ENCODE measurements around the gene NBPF1. TPM values are rescaled to one million over a fixed set of nuclear protein-coding genes. Genes with fewer than 3 reads are reported as not detected.

The NBPF1 gene
- total RNA-seq, 1 experiment from 2014 or later, result 46.0 TPM

GRCh38 chr1:16617778-16618580 lies 4.6 kb upstream of the NBPF1 start:
- POLR2A ChIA-PET, result interaction anchor here (1.0 kb wide), 1 partner anchor 287 kb away, joined by 3 read pairs; no protein-coding TSS in a partner anchor
- Histone ChIP-seq H3K4me3 (replicated peaks in 1 of 2; ENCODE audit: low read depth in 1 of 2, low read length in 2 of 2) (no peak overlapping the region), H3K27me3 (ENCODE audit: insufficient read depth, low read length) (no peaks in the 10 kb centered on the region), H2AFZ (ENCODE audit: low read depth, low read length, poor library complexity, severe bottlenecking) (no peak overlapping the region), H3K9ac (ENCODE audit: low read length) (no peak overlapping the region), H3K9me3 (ENCODE audit: control insufficient read depth in 1 of 2, insufficient read depth in 1 of 2, low read depth in 1 of 2, low read length in 2 of 2) (no peaks in the 10 kb centered on the region), H3K9me2 (ENCODE audit: insufficient read depth) (0 out of 2 replicates have a peak, but pooled peaks cover 3% of the 10 kb centered on the region), H3K27ac (ENCODE audit: low read depth, low read length) (no peak overlapping the region), H3K79me2 (ENCODE audit: insufficient read depth, low read length) (no peaks in the 10 kb centered on the region; the same call in 1 of the 2 replicates), H4K20me1 (ENCODE audit: insufficient read depth) (no peaks in the 10 kb centered on the region), H3K4me1 (ENCODE audit: control insufficient read depth in 1 of 2, insufficient read depth in 2 of 2, low read length in 2 of 2) (peaks cover 7 to 24% of the 10 kb centered on the region in 2 experiments; a peak in 3 of 4 replicates), H3K4me2 (ENCODE audit: low read length) (no peak overlapping the region), H3K36me3 (ENCODE audit: control insufficient read depth in 1 of 2, insufficient read depth in 2 of 2, low read length in 2 of 2) (peaks cover 2% of the 10 kb centered on the region in 2 experiments; a peak in 1 of 4 replicates)
- ATAC-seq (no peak), DNase-seq (ENCODE audit: low read depth, low spot score) (no peak)
- intact Hi-C loops (cut with micrococcal nuclease), result no loop called here
- CTCF ChIA-PET, result no interaction called here
- BruUV-seq (replicated peaks), result no TSS peak
- TF ChIP-seq SIN3A (IDR thresholded peaks at IDR 0.05; ENCODE audit: low read depth), result no peak
- no peak for TF ChIP-seq FOSL1 (IDR thresholded peaks at IDR 0.05; ENCODE audit: low read depth)
- TF ChIP-seq POLR2A (IDR thresholded peaks at IDR 0.05; ENCODE audit: borderline replicate concordance, extremely low read depth, insufficient read depth, insufficient read length), result no peak
- TF ChIP-seq SRF (IDR thresholded peaks at IDR 0.05; ENCODE audit: low read depth), result no peak
- no peak for TF ChIP-seq ELF1 (IDR thresholded peaks at IDR 0.05; ENCODE audit: borderline replicate concordance, low read depth)
- RAD21 ChIA-PET (ENCODE audit: low non-redundant PET in 1 of 2, low total read pairs in 2 of 2, uncharacterized antibody in 2 of 2, unreplicated experiment in 2 of 2), result no interaction called here

DNA sequence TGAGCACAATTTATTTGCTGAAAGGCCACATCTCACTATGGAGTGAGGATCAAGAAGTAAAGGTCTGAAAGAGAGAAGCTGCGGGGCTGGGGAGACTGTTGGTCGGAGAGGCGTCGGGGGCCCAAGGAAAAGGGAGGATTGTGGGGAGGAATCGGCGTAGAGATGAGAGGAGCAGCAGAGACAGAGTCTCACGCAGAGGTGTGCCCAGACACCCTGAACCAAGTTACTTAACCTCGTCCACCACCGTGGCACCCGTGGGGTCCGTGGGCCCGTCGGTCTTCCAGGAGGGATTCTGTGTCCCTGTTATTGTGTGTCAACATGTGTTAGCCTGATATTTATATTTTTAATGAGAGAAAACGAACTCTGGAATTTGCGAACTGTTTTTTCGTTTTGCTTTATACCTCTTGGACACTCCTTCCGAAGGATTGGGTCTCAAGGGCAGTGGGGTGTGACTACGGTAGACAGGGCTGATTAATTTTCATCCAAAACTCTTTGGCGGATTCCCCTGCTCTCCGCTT lies 3.8 kb upstream of the NBPF1 start:
- intact Hi-C loops (cut with micrococcal nuclease), result no loop called here
- no peaks in the 10 kb centered on the region for H3K9me3 ChIP-seq (ENCODE audit: control insufficient read depth in 1 of 2, insufficient read depth in 1 of 2, low read depth in 1 of 2, low read length in 2 of 2)
- BruUV-seq (replicated peaks), result no TSS peak
- H3K4me2 ChIP-seq (ENCODE audit: low read length), result no peak overlapping the region
- POLR2A ChIA-PET, result no interaction called here
- no peak overlapping the region for H2AFZ ChIP-seq (ENCODE audit: low read depth, low read length, poor library complexity, severe bottlenecking)
- peaks cover 0 to 2% of the 10 kb centered on the region in 2 experiments; a peak in 1 of 4 replicates for H3K36me3 ChIP-seq (ENCODE audit: control insufficient read depth in 1 of 2, insufficient read depth in 2 of 2, low read length in 2 of 2)
- H3K27me3 ChIP-seq (ENCODE audit: insufficient read depth, low read length), result no peaks in the 10 kb centered on the region
- peaks cover 11 to 31% of the 10 kb centered on the region in 2 experiments for H3K4me1 ChIP-seq (ENCODE audit: control insufficient read depth in 1 of 2, insufficient read depth in 2 of 2, low read length in 2 of 2)
- no peak overlapping the region for H3K27ac ChIP-seq (ENCODE audit: low read depth, low read length)
- H4K20me1 ChIP-seq (ENCODE audit: insufficient read depth), result no peaks in the 10 kb centered on the region
- H3K79me2 ChIP-seq (ENCODE audit: insufficient read depth, low read length), result peaks cover 8% of the 10 kb centered on the region
- 0 out of 2 replicates have a peak, but pooled peaks cover 3% of the 10 kb centered on the region for H3K9me2 ChIP-seq (ENCODE audit: insufficient read depth)
- CTCF ChIA-PET, result no interaction called here
- DNase-seq (ENCODE audit: low read depth, low spot score) (no peak), ATAC-seq (no peak)
- no peak overlapping the region for H3K4me3 ChIP-seq (replicated peaks in 1 of 2; ENCODE audit: low read depth in 1 of 2, low read length in 2 of 2)
- TF ChIP-seq EGR1 (IDR thresholded peaks at IDR 0.05; ENCODE audit: low read depth) (no peak), POLR2AphosphoS5 (IDR thresholded peaks at IDR 0.05; ENCODE audit: low read depth, low read length) (0 out of 2 replicates have a peak, but pooled peaks have one; percentile 41), JUND (IDR thresholded peaks at IDR 0.05) (no peak)
- H3K9ac ChIP-seq (ENCODE audit: low read length), result no peak overlapping the region
- RAD21 ChIA-PET (ENCODE audit: low non-redundant PET in 1 of 2, low total read pairs in 2 of 2, uncharacterized antibody in 2 of 2, unreplicated experiment in 2 of 2), result no interaction called here
